WERI-Rb-1 (cell line): ENCODE measurements around the gene GNS.

Experiments
- DNase-seq: peaks from one replicate; pipeline ENCODE4 v3.0.0-alpha.2; 2020
- H3K27ac ChIP-seq: fragments of 250-450 bp; sonication (Bioruptor Pico); 2 replicates; pipeline ENCODE4 v1.5.1; 2020; ENCODE audit warnings: mild to moderate bottlenecking, moderate library complexity
- H3K27me3 ChIP-seq: fragments of 250-450 bp; sonication (Bioruptor Pico); 2 replicates; pipeline ENCODE4 v1.5.1; 2021; ENCODE audit warnings: mild to moderate bottlenecking, low read depth, moderate library complexity; ENCODE audit not compliant: insufficient read depth, severe bottlenecking
- H3K36me3 ChIP-seq: fragments of 250-450 bp; sonication (Bioruptor Pico); 2 replicates; pipeline ENCODE4 v1.5.1; 2020; ENCODE audit warnings: mild to moderate bottlenecking, moderate library complexity
- H3K4me3 ChIP-seq: 2 replicates; pipeline ENCODE4 v1.5.1; 2011; ENCODE audit warnings: low read depth, mild to moderate bottlenecking, control low read depth, low read length
- H3K9me3 ChIP-seq: fragments of 250-450 bp; sonication (Bioruptor Pico); 2 replicates; pipeline ENCODE4 v1.5.1; 2021; ENCODE audit warnings: mild to moderate bottlenecking, moderate library complexity; ENCODE audit not compliant: severe bottlenecking
- TF ChIP-seq, protein P1 (sequence below): IDR thresholded peaks from 2 replicates; pipeline ENCODE4 v1.5.1; 2011; ENCODE audit warnings: low read depth, mild to moderate bottlenecking, control low read depth, inconsistent platforms, low read length

Gene GNS

DNA sequence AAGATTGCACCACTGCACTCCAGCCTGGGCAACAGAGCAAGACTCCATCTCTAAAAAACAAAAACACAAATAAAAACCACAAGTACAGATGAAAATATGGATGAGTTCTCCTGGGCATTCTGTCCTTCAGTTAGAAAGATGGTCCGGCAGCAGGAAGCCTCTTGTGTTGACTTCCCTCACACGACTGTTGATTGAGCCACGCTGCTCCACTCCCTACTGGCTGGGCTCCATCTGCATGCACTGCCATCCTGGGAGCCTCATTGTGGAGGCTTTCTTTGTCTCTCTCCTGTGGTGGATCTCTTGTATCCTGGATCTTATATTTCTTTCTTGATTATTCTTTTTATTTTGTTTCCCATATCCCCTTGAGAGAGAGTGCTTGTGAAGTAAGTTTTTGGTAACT is 34.4 kb upstream of the GNS start:
- no peak overlapping the region for H3K4me3 ChIP-seq
- TF ChIP-seq, protein P1, sequence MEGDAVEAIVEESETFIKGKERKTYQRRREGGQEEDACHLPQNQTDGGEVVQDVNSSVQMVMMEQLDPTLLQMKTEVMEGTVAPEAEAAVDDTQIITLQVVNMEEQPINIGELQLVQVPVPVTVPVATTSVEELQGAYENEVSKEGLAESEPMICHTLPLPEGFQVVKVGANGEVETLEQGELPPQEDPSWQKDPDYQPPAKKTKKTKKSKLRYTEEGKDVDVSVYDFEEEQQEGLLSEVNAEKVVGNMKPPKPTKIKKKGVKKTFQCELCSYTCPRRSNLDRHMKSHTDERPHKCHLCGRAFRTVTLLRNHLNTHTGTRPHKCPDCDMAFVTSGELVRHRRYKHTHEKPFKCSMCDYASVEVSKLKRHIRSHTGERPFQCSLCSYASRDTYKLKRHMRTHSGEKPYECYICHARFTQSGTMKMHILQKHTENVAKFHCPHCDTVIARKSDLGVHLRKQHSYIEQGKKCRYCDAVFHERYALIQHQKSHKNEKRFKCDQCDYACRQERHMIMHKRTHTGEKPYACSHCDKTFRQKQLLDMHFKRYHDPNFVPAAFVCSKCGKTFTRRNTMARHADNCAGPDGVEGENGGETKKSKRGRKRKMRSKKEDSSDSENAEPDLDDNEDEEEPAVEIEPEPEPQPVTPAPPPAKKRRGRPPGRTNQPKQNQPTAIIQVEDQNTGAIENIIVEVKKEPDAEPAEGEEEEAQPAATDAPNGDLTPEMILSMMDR: no peak
- H3K36me3 ChIP-seq: no peaks in the 10 kb centered on the region
- no peaks in the 10 kb centered on the region for H3K9me3 ChIP-seq
- no peak for DNase-seq
- H3K27ac ChIP-seq: no peak overlapping the region
- no peaks in the 10 kb centered on the region for H3K27me3 ChIP-seq

DNA sequence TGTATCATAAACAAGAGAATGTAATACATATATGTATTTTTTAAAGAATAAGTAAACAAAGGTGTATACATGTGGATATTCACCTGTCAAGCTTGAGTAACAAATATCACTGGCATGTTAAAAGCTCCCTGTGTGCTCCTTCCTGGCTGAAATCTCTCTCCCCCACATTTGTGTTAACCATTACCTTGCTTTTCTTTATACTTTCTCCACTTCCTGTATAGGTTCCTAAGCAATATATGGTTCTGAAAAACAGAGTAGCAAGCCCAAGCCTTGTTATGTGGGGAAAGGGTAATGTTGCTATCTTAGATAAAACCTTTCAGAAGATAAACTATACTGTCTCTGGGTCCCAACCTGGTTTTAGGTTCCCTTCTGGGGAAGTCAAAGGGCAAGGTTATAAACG is 32.9 kb upstream of the GNS start:
- no peaks in the 10 kb centered on the region for H3K9me3 ChIP-seq
- TF ChIP-seq, protein P1: no peak

DNA sequence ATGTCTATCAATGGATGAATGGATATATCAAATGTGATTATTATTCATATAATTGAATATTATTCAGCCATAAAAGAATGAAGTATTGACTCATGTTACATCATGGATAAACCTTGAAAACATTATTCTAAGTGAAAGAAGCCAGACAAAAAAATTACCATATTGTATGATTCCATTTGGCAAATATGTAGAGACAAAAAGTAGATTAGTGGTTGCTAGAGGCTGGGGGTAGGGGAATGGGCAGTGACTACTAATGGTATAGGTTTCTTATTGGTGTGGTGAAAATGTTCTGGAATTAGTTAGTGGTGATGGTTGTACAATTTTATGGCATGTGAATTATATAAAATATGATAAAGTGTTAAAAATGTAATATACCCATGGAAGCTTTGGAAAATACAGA is 31.8 kb upstream of the GNS start:
- H3K27ac ChIP-seq: no peak overlapping the region
- H3K27me3 ChIP-seq: no peaks in the 10 kb centered on the region
- DNase-seq: no peak
- H3K9me3 ChIP-seq: no peaks in the 10 kb centered on the region
- no peak overlapping the region for H3K4me3 ChIP-seq
- no peaks in the 10 kb centered on the region for H3K36me3 ChIP-seq
- TF ChIP-seq, protein P1: no peak

More for the DNA sequence above, 32.9 kb upstream of the GNS start:
- DNase-seq: no peak
- no peak overlapping the region for H3K27ac ChIP-seq
- no peaks in the 10 kb centered on the region for H3K27me3 ChIP-seq
- H3K36me3 ChIP-seq: no peaks in the 10 kb centered on the region
- H3K4me3 ChIP-seq: no peak overlapping the region

DNA sequence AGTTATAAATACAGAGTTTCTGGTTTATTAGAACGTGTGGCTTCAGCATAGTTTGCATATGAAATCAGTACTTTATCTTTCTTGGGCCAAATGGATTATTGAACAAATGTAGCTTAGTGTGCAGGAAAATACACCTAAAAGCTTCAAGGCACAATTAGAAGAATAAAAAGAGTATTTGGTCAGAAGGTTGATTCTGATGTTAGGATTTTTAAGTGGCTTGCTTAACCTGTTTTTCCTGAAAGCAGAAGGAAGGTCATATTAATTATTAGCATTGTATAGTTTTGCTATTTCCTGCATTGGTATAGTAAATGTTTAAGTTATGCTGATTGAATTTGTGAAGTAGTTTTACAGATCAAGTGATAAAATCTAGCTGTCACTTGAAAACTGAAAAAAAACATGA is 31.0 kb upstream of the GNS start:
- H3K36me3 ChIP-seq: no peaks in the 10 kb centered on the region
- H3K4me3 ChIP-seq: no peak overlapping the region
- no peak overlapping the region for H3K27ac ChIP-seq
- H3K9me3 ChIP-seq: no peaks in the 10 kb centered on the region
- no peak for DNase-seq
- TF ChIP-seq, protein P1: no peak
- no peaks in the 10 kb centered on the region for H3K27me3 ChIP-seq

DNA sequence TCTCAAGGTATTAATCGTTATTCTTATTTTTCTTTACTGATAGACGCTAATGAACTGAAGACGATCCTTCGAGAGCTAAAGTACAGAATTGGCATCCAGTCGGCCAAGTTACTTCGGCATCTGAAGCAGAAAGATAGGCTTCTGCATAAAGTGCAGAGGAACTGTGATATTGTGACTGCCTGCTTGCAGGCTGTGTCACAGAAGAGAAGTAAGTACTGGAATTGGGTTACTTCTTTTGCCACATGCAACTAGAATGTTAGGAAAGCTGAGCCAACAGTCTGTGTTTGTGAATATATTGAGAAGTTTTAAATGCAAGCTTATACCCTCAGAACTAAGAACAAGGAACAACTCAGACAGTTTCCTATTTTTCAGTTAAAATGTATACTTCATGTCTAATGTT is 26.6 kb upstream of the GNS start:
- DNase-seq: no peak
- Histone ChIP-seq H3K4me3 (no peak overlapping the region), H3K27me3 (peaks cover 16% of the 10 kb centered on the region), H3K36me3 (no peaks in the 10 kb centered on the region), H3K9me3 (no peaks in the 10 kb centered on the region), H3K27ac (no peak overlapping the region)
- TF ChIP-seq, protein P1: no peak

DNA sequence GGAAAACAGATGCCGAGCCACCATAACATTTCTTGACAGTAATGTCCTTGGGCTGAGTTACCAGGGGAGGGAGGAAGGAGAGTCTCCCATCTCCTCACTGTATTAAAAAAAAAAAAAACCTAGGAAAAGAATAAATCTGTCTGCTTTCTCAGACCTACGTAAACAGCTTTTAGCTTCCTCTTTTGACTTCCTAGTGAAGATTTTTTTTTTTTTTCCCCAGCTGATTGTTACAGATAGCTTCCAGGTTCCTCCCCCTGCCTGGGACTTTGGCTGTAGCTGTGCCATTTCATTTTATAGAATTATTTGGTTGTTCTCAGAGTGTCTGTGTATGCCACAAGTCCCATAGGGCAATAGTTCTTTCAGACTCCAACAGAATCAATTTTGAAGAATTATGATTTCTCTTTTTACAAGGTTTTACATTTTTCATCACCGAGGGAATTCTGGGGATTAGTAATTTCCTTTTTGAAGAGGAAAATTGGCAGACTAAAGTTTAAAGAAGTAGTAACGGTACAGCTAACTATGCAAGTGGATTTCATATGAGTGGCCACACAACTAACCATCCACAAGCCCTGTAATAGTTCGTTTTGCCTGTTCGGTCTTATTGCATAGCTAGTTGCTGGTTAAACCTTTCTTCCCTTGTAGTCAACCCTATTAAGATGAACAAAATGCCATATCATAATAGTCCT is 23.1 kb upstream of the GNS start:
- TF ChIP-seq, protein P1: no peak
- H3K27me3 ChIP-seq: peaks cover 28% of the 10 kb centered on the region
- H3K4me3 ChIP-seq: no peak overlapping the region
- H3K36me3 ChIP-seq: no peaks in the 10 kb centered on the region
- no peak overlapping the region for H3K27ac ChIP-seq
- no peaks in the 10 kb centered on the region for H3K9me3 ChIP-seq
- no peak for DNase-seq
